Body of pancreas (tissue), 4 donors: ENCODE results near the gene RFX7. TPM values are rescaled to one million over a fixed set of nuclear protein-coding genes. Genes with fewer than 3 reads are reported as not detected.

Experiments used
- ATAC-seq: fragments of 150-250 bp; one replicate; pipeline ENCODE4 v1.9.1; 2016
- DNase-seq, 4 donors: peaks; one replicate each; pipeline ENCODE4 v3.0.0-alpha.2; 2019
- H3K27ac ChIP-seq, 4 donors: fragments of 200-600 bp; sonication (generic); 1 replicate in 3 of 4; 2 replicates in 1 of 4; pipeline versions ENCODE4 v1.5.1 to v1.6.1; 2016 to 2019; ENCODE audit warnings: mild to moderate bottlenecking in 1 of 4, mixed read lengths in 1 of 4, moderate library complexity in 1 of 4
- H3K27me3 ChIP-seq, 2 donors: fragments of 200-600 bp; sonication (generic); one replicate each; pipeline ENCODE4 v1.6.0; 2016; ENCODE audit warnings: mild to moderate bottlenecking in 1 of 2
- H3K36me3 ChIP-seq, 2 donors: fragments of 200-600 bp; sonication (generic); replicated peaks in 1 of 2; 2 replicates each; pipeline ENCODE4 v1.5.1; 2016; ENCODE audit warnings: low read depth in 2 of 2; ENCODE audit not compliant: insufficient read depth in 1 of 2
- H3K4me1 ChIP-seq: fragments of 200-600 bp; sonication (generic); one replicate; pipeline ENCODE4 v1.6.0; 2016
- H3K4me3 ChIP-seq, 2 donors: fragments of 200-600 bp; sonication (generic); 1 replicate in 1 of 2; 2 replicates in 1 of 2; pipeline ENCODE4 v1.5.1; 2016 to 2019
- H3K9me3 ChIP-seq, 3 donors: fragments of 200-600 bp; sonication (generic); 1 replicate in 2 of 3; 2 replicates in 1 of 3; pipeline ENCODE4 v1.5.1; 2016
- CTCF ChIP-seq, 7 experiments: fragments of 450-650 bp in 4 of 7; fragments of 200-600 bp in 3 of 7; sonication (generic) in 3 of 7; IDR thresholded peaks; one replicate each; pipeline ENCODE4 v1.5.1; 2016 to 2019; ENCODE audit warnings: antibody characterized with exemption in 7 of 7
- POLR2A ChIP-seq, 3 donors: fragments of 450-650 bp; IDR thresholded peaks; one replicate each; pipeline ENCODE4 v1.6.1; 2016; ENCODE audit warnings: antibody characterized with exemption in 3 of 3, mild to moderate bottlenecking in 2 of 3
- WGBS, 2 donors: methylation state at CpG; one replicate each; pipeline ENCODE4 v1.1.5; 2017; 5-methylcytosine and 5-hydroxymethylcytosine counted together
- intact Hi-C: fragments of 100-400 bp; cut with DNase I; formaldehyde crosslinking; loops from one replicate; pipeline ENCODE4 v1.15.1; 2023
- total RNA-seq, 2 donors: library from RNA; depleted of rRNA; stranded (reverse); fragments of >200 nt; gene quantifications; one replicate each; pipeline ENCODE4 v1.1.0, GENCODE V29; 2016

Gene RFX7
- total RNA-seq, 2 donors from 2014 or later = 2.6 to 5.4 TPM

DNA sequence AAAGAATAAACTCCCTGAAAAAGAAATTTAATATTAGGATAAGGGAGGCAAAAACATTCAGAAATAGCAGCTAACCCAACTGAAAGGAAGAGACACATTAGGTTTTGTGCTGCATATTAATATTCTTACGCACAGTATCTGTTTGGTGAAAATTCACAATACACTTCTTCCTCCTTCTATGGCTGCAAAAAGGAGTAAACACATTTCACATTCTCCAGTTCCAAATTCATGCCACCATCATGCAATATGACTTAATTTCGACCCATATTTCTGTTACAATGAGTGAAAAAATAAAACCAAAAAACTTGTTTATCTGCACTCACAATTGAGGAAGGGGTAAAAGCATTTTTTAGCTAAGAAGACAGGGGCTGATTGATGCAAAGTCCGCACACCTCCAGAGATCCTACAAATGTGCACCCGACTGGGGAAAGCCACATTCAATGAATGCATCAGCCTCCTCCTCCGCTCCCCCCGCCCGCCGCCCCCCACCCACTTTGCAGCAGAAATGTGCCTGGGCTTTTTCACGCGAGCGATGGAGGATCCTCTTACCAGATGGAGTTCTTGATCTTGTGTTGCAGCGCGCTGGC lies 1.0 kb downstream of the RFX7 start:
- Histone ChIP-seq H3K9me3 (no peaks in the 10 kb centered on the region), H3K27me3 (no peaks in the 10 kb centered on the region), H3K4me3 (peak overlapping the region; percentile 94 to 96), H3K36me3 (no peaks in the 10 kb centered on the region), H3K4me1 (peaks cover 26% of the 10 kb centered on the region), H3K27ac (peak overlapping the region in 3 of 4 donors; percentile 83 to 91 (median 88))
- TF ChIP-seq CTCF (IDR thresholded peaks at IDR 0.05) = no peak
- ATAC-seq (no peak), DNase-seq (no peak)
- WGBS, 2 donors = 0% methylated on average over 12 to 13 of the region's 13 CpGs
- intact Hi-C loops = no loop called here

- Histone ChIP-seq H3K4me1 (peaks cover 26% of the 10 kb centered on the region), H3K27me3 (no peaks in the 10 kb centered on the region), H3K27ac (no peak overlapping the region), H3K4me3 (no peak overlapping the region), H3K9me3 (no peaks in the 10 kb centered on the region), H3K36me3 (no peaks in the 10 kb centered on the region)
- DNase-seq = no peak
- TF ChIP-seq CTCF (IDR thresholded peaks at IDR 0.05) (no peak), POLR2A (IDR thresholded peaks at IDR 0.05) (no peak)
- intact Hi-C loops = no loop called here
- ATAC-seq = no peak
- WGBS, 2 donors = 31 to 32% methylated on average over 5 of the region's 5 CpGs
Measured at GRCh38 chr15:56241374-56242105, 2.1 kb downstream of the RFX7 start.

GRCh38 chr15:56240390-56240789 lies 3.3 kb downstream of the RFX7 start:
- H3K36me3 ChIP-seq = no peaks in the 10 kb centered on the region
- intact Hi-C loops = no loop called here
- H3K27me3 ChIP-seq = no peaks in the 10 kb centered on the region
- H3K27ac ChIP-seq = no peak overlapping the region
- DNase-seq = no peak
- no peak for ATAC-seq
- no peak overlapping the region for H3K4me3 ChIP-seq
- no peak for TF ChIP-seq POLR2A (IDR thresholded peaks at IDR 0.05)
- no peaks in the 10 kb centered on the region for H3K9me3 ChIP-seq
- peaks cover 21% of the 10 kb centered on the region for H3K4me1 ChIP-seq

GRCh38 chr15:56236197-56236596 lies 7.5 kb downstream of the RFX7 start:
- H3K9me3 ChIP-seq = peaks cover 0 to 21% (median 0%) of the 10 kb centered on the region in 3 donors
- no peak for TF ChIP-seq POLR2A (IDR thresholded peaks at IDR 0.05)
- TF ChIP-seq CTCF (IDR thresholded peaks at IDR 0.05) = no peak
- H3K4me1 ChIP-seq = peaks cover 3% of the 10 kb centered on the region
- no peak overlapping the region for H3K4me3 ChIP-seq
- no peaks in the 10 kb centered on the region for H3K27me3 ChIP-seq
- H3K27ac ChIP-seq = no peak overlapping the region
- WGBS, 2 donors = 66 to 68% methylated on average over 3 of the region's 3 CpGs
- ATAC-seq = no peak
- no peaks in the 10 kb centered on the region for H3K36me3 ChIP-seq
- intact Hi-C loops = no loop called here
- no peak for DNase-seq

DNA sequence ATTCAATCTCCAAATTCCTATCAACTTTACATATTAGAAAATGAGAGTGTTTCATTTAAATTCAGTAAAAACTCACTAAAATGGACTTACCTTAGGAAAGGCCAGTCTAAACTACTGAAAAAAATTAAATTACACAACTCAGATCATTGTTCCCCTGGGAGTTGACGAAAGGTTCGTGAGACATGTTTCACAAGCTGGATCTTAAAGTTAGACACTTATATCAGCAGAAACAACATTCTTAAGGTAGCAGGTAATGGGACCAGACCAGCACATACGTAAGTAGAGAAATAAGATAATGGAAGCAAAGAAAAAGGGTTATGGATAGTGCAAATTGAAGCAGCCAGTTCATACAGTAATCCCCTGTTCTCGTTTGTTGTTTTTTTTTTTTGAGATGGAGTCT lies 8.9 kb downstream of the RFX7 start:
- no peak for TF ChIP-seq CTCF (IDR thresholded peaks at IDR 0.05)
- no peak for TF ChIP-seq POLR2A (IDR thresholded peaks at IDR 0.05)
- intact Hi-C loops = no loop called here
- no peak for ATAC-seq
- H3K36me3 ChIP-seq = no peaks in the 10 kb centered on the region
- no peak for DNase-seq
- 86 to 89% methylated on average over 4 of the region's 4 CpGs for WGBS, 2 donors
- no peak overlapping the region for H3K4me3 ChIP-seq
- H3K27ac ChIP-seq = no peak overlapping the region
- peaks cover 0 to 25% (median 0%) of the 10 kb centered on the region in 3 donors for H3K9me3 ChIP-seq
- no peaks in the 10 kb centered on the region for H3K4me1 ChIP-seq
- H3K27me3 ChIP-seq = no peaks in the 10 kb centered on the region
